CD4-positive, alpha-beta T cell treated with Interleukin-17A for 1 hour (primary cell): Measurements from ENCODE around the gene PLCH2.
A peak's percentile ranks its signal among the peaks of the same experiment; 100 is the strongest.

Source experiments
- DNase-seq: peaks from one replicate; pipeline ENCODE4 v3.0.0-alpha.2; 2020

The PLCH2 gene

GRCh38 chr1:2479186-2479585, 3.1 kb downstream of the PLCH2 start:
- no peak for DNase-seq

- no peak for DNase-seq
Measured at GRCh38 chr1:2479618-2480017, 3.5 kb downstream of the PLCH2 start.

GRCh38 chr1:2480236-2480985, 4.3 kb downstream of the PLCH2 start:
- DNase-seq, result no peak

- no peak for DNase-seq
Measured at GRCh38 chr1:2480986-2481364, 4.9 kb downstream of the PLCH2 start.

- DNase-seq, result no peak
Measured at GRCh38 chr1:2481885-2482284, 5.8 kb downstream of the PLCH2 start.

- no peak for DNase-seq
Measured at GRCh38 chr1:2482588-2482987, 6.5 kb downstream of the PLCH2 start.

- DNase-seq, result no peak
Measured at GRCh38 chr1:2483026-2483425, 6.9 kb downstream of the PLCH2 start.

- DNase-seq, result no peak
Measured at GRCh38 chr1:2483970-2484369, 7.9 kb downstream of the PLCH2 start.

GRCh38 chr1:2486041-2486440, 10.0 kb downstream of the PLCH2 start:
- no peak for DNase-seq

- no peak for DNase-seq
Measured at GRCh38 chr1:2486558-2486957, 10.5 kb downstream of the PLCH2 start.

- no peak for DNase-seq
Measured at GRCh38 chr1:2488688-2489087, 12.6 kb downstream of the PLCH2 start.

- DNase-seq, result no peak
Measured at GRCh38 chr1:2489615-2490014, 13.5 kb downstream of the PLCH2 start.

- DNase-seq, result no peak
Measured at GRCh38 chr1:2492091-2492490, 16.0 kb downstream of the PLCH2 start.

- no peak for DNase-seq
Measured at GRCh38 chr1:2493218-2493617, 17.1 kb downstream of the PLCH2 start.

- DNase-seq, result peak; percentile 22
Measured at GRCh38 chr1:2493691-2494322, 17.7 kb downstream of the PLCH2 start.

- no peak for DNase-seq
Measured at GRCh38 chr1:2494323-2494693, 18.2 kb downstream of the PLCH2 start.

GRCh38 chr1:2495026-2495425, 18.9 kb downstream of the PLCH2 start:
- no peak for DNase-seq

GRCh38 chr1:2495546-2495945, 19.5 kb downstream of the PLCH2 start:
- DNase-seq, result no peak

GRCh38 chr1:2496087-2496622, 20.1 kb downstream of the PLCH2 start:
- peak; percentile 57 for DNase-seq

- no peak for DNase-seq
Measured at GRCh38 chr1:2496746-2497145, 20.7 kb downstream of the PLCH2 start.

GRCh38 chr1:2497891-2498290, 21.8 kb downstream of the PLCH2 start:
- DNase-seq, result no peak

- DNase-seq, result no peak
Measured at GRCh38 chr1:2498648-2499047, 22.6 kb downstream of the PLCH2 start.

GRCh38 chr1:2499260-2499659, 23.2 kb downstream of the PLCH2 start:
- DNase-seq, result no peak

- peak; percentile 32 for DNase-seq
Measured at GRCh38 chr1:2499986-2500596, 24.0 kb downstream of the PLCH2 start.
